Effector memory CD4-positive, alpha-beta T cell (primary cell): Measurements from ENCODE around the gene CCDC177.
"Not testable (repeated sequence)": the region's sequence is repeated elsewhere in the genome, so short reads cannot be mapped to it uniquely, and the experiment has no call there.

Source experiments
- DNase-seq, 3 donors: peaks; one replicate each; pipeline ENCODE4 v3.0.0-alpha.2; 2020
- H3K27ac ChIP-seq: 2 replicates; pipeline ENCODE4 v1.7.0; 2013; ENCODE audit warnings: mild to moderate bottlenecking, low read length, moderate library complexity; ENCODE audit not compliant: insufficient read depth, poor library complexity, severe bottlenecking
- H3K27me3 ChIP-seq: replicated peaks from 2 replicates; pipeline ENCODE4 v1.7.0; 2013; ENCODE audit warnings: mild to moderate bottlenecking, low read length; ENCODE audit not compliant: insufficient read depth, control insufficient read depth, poor library complexity, severe bottlenecking
- H3K36me3 ChIP-seq: 2 replicates; pipeline ENCODE4 v1.7.0; 2013; ENCODE audit warnings: mild to moderate bottlenecking, low read length, moderate library complexity; ENCODE audit not compliant: control insufficient read depth, insufficient read depth
- H3K4me1 ChIP-seq: 2 replicates; pipeline ENCODE4 v1.7.0; 2013; ENCODE audit warnings: low read length, mild to moderate bottlenecking; ENCODE audit not compliant: control insufficient read depth, insufficient read depth, poor library complexity, severe bottlenecking
- H3K4me3 ChIP-seq: 2 replicates; pipeline ENCODE4 v1.7.0; 2013; ENCODE audit warnings: low read length, low read depth, mild to moderate bottlenecking; ENCODE audit not compliant: insufficient read depth, poor library complexity, severe bottlenecking
- H3K9me3 ChIP-seq: 2 replicates; pipeline ENCODE4 v1.7.0; 2013; ENCODE audit warnings: mild to moderate bottlenecking, low read length, moderate library complexity; ENCODE audit not compliant: control insufficient read depth

Gene CCDC177

GRCh38 chr14:69600304-69600891 is 25.7 kb upstream of the CCDC177 start:
- Histone ChIP-seq H3K27ac (no peak overlapping the region), H3K4me3 (no peak overlapping the region)
- no peak for DNase-seq

GRCh38 chr14:69599431-69599830 is 24.8 kb upstream of the CCDC177 start:
- H3K27ac ChIP-seq, H3K27me3 ChIP-seq, H3K9me3 ChIP-seq, H3K4me3 ChIP-seq, H3K4me1 ChIP-seq, H3K36me3 ChIP-seq, DNase-seq: not testable (repeated sequence)

More at GRCh38 chr14:69600304-69600891, 25.7 kb upstream of the CCDC177 start:
- no peaks in the 10 kb centered on the region for H3K9me3 ChIP-seq
- H3K27me3 ChIP-seq: no peaks in the 10 kb centered on the region
- H3K4me1 ChIP-seq: no peaks in the 10 kb centered on the region
- H3K36me3 ChIP-seq: no peaks in the 10 kb centered on the region

- Histone ChIP-seq H3K4me1 (no peaks in the 10 kb centered on the region), H3K27ac (no peak overlapping the region), H3K9me3 (no peaks in the 10 kb centered on the region), H3K4me3 (no peak overlapping the region), H3K27me3 (no peaks in the 10 kb centered on the region), H3K36me3 (no peaks in the 10 kb centered on the region)
- no peak for DNase-seq
These were observed 20.7 kb upstream of the CCDC177 start for GRCh38 chr14:69595336-69595735.

GRCh38 chr14:69594846-69595245 is 20.2 kb upstream of the CCDC177 start:
- DNase-seq: no peak
- no peak overlapping the region for H3K27ac ChIP-seq
- H3K9me3 ChIP-seq: no peaks in the 10 kb centered on the region
- no peaks in the 10 kb centered on the region for H3K4me1 ChIP-seq
- H3K36me3 ChIP-seq: no peaks in the 10 kb centered on the region
- no peaks in the 10 kb centered on the region for H3K27me3 ChIP-seq
- no peak overlapping the region for H3K4me3 ChIP-seq

GRCh38 chr14:69593018-69593677 is 18.5 kb upstream of the CCDC177 start:
- Histone ChIP-seq H3K4me3 (no peak overlapping the region), H3K27me3 (no peaks in the 10 kb centered on the region), H3K36me3 (no peaks in the 10 kb centered on the region), H3K4me1 (no peaks in the 10 kb centered on the region), H3K9me3 (no peaks in the 10 kb centered on the region), H3K27ac (no peak overlapping the region)
- no peak for DNase-seq

- Histone ChIP-seq H3K4me1 (no peaks in the 10 kb centered on the region), H3K9me3 (no peaks in the 10 kb centered on the region), H3K27me3 (no peaks in the 10 kb centered on the region), H3K4me3 (no peak overlapping the region), H3K36me3 (no peaks in the 10 kb centered on the region), H3K27ac (no peak overlapping the region)
- no peak for DNase-seq
These were observed 16.6 kb upstream of the CCDC177 start for GRCh38 chr14:69591317-69591716.

GRCh38 chr14:69587389-69587788 is 12.7 kb upstream of the CCDC177 start:
- no peak overlapping the region for H3K4me3 ChIP-seq
- no peaks in the 10 kb centered on the region for H3K36me3 ChIP-seq
- no peaks in the 10 kb centered on the region for H3K4me1 ChIP-seq
- DNase-seq: no peak
- H3K9me3 ChIP-seq: no peaks in the 10 kb centered on the region
- H3K27me3 ChIP-seq: no peaks in the 10 kb centered on the region
- H3K27ac ChIP-seq: no peak overlapping the region

- Histone ChIP-seq H3K27me3 (no peaks in the 10 kb centered on the region), H3K36me3 (no peaks in the 10 kb centered on the region), H3K9me3 (no peaks in the 10 kb centered on the region), H3K4me1 (no peaks in the 10 kb centered on the region), H3K4me3 (no peak overlapping the region), H3K27ac (no peak overlapping the region)
- no peak for DNase-seq
These were observed 11.7 kb upstream of the CCDC177 start for GRCh38 chr14:69586404-69586803.

GRCh38 chr14:69584389-69584788 is 9.7 kb upstream of the CCDC177 start:
- no peak for DNase-seq
- Histone ChIP-seq H3K9me3 (no peaks in the 10 kb centered on the region), H3K27ac (no peak overlapping the region), H3K27me3 (no peaks in the 10 kb centered on the region), H3K36me3 (no peaks in the 10 kb centered on the region), H3K4me3 (no peak overlapping the region), H3K4me1 (no peaks in the 10 kb centered on the region)

GRCh38 chr14:69582829-69583228 is 8.2 kb upstream of the CCDC177 start:
- H3K4me1 ChIP-seq: no peaks in the 10 kb centered on the region
- H3K4me3 ChIP-seq: no peak overlapping the region
- no peak for DNase-seq
- H3K27ac ChIP-seq: no peak overlapping the region
- no peaks in the 10 kb centered on the region for H3K9me3 ChIP-seq
- H3K27me3 ChIP-seq: no peaks in the 10 kb centered on the region
- H3K36me3 ChIP-seq: no peaks in the 10 kb centered on the region
